Prostate gland (tissue), 2 donors: ENCODE results near the gene SGK1. TPM values are rescaled to one million over a fixed set of nuclear protein-coding genes. Genes with fewer than 3 reads are reported as not detected.
"Not testable (repeated sequence)": the region's sequence is repeated elsewhere in the genome, so short reads cannot be mapped to it uniquely, and the experiment has no call there.

Experiments used
- DNase-seq: peaks from one replicate; pipeline ENCODE4 v3.0.0-alpha.2; 2019; ENCODE audit warnings: low spot score
- H3K27ac ChIP-seq, 2 donors: fragments of 200-600 bp; sonication (generic); 2 replicates each; pipeline ENCODE4 v1.5.1; 2017 to 2019
- H3K27me3 ChIP-seq: fragments of 200-600 bp; sonication (generic); replicated peaks from 2 replicates; pipeline ENCODE4 v1.5.1; 2019; ENCODE audit not compliant: insufficient read depth
- H3K36me3 ChIP-seq, 2 donors: fragments of 200-600 bp; sonication (generic); 1 replicate in 1 of 2; 2 replicates in 1 of 2; pipeline versions ENCODE4 v1.5.1 to v1.8.1; 2017 to 2019
- H3K4me1 ChIP-seq: fragments of 200-600 bp; sonication (generic); replicated peaks from 2 replicates; pipeline ENCODE4 v1.5.1; 2019
- H3K4me3 ChIP-seq, 2 donors: fragments of 200-600 bp; sonication (generic); 2 replicates each; pipeline ENCODE4 v1.5.1; 2017 to 2019
- H3K9me3 ChIP-seq: fragments of 200-600 bp; sonication (generic); 2 replicates; pipeline ENCODE4 v1.5.1; 2017
- POLR2A ChIP-seq: fragments of 450-650 bp; IDR thresholded peaks from one replicate; pipeline ENCODE4 v1.6.1; 2016; ENCODE audit warnings: antibody characterized with exemption, mild to moderate bottlenecking
- POLR2AphosphoS5 ChIP-seq: sonication (generic); formaldehyde crosslinking; IDR thresholded peaks from one replicate; pipeline ENCODE4 v1.6.1; 2017; ENCODE audit warnings: antibody characterized with exemption
- WGBS: methylation state at CpG from one replicate; pipeline ENCODE4 v1.1.5; 2018; 5-methylcytosine and 5-hydroxymethylcytosine counted together
- intact Hi-C: fragments of 100-400 bp; cut with DNase I; formaldehyde crosslinking; loops from one replicate; pipeline ENCODE4 v1.14.2; 2022
- total RNA-seq, 2 donors: library from RNA; depleted of rRNA; stranded (reverse); fragments of >200 nt; gene quantifications; one replicate each; pipeline ENCODE4 v1.1.0, GENCODE V29; 2016
- TF ChIP-seq, protein P1 (sequence below), 4 experiments: fragments of 200-600 bp in 2 of 4; fragments of 450-650 bp in 2 of 4; sonication (generic) in 2 of 4; IDR thresholded peaks; 1 replicate in 3 of 4; 2 replicates in 1 of 4; pipeline ENCODE4 v1.5.1; 2016 to 2019; ENCODE audit warnings: antibody characterized with exemption in 4 of 4, mild to moderate bottlenecking in 2 of 4, moderate library complexity in 2 of 4

The SGK1 gene
- total RNA-seq, 2 donors from 2014 or later = 243 to 260 TPM

DNA sequence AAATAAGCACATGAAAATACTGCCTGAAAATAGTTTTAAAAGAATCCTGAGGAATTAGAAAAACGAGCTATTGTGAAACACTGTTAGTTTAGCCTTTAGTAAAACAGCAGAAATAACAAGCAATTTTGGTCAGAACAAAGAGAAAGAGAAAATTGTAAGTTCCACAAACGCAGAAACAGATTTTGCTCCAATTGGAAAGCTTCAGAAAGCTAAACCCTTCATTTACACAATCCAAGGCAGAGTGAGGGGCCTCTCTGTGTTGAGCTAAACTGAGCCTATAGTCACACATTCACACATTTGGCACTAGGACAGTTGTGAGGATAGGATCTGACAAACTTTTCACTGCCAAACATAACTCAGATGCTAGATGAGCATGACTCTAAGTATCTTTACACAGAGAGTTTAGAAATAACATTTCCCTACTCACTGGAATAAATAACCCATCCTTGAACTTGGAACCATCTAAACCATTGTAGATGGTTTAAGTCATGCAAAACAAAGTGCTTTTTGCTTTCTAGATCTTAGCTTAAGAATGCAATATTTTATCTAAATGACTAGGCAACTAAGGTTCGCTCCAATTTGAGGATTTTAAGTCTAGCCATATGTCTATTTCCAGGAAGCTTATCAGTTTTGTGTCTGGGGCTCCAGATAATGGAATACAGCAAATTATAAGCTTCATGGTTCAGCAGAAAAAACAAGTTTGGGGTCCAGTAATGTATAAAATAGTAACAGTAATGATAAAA lies 122.6 kb downstream of the SGK1 start:
- Histone ChIP-seq H3K4me1 (no peaks in the 10 kb centered on the region), H3K27me3 (no peaks in the 10 kb centered on the region), H3K27ac (no peak overlapping the region), H3K4me3 (no peak overlapping the region), H3K36me3 (no peaks in the 10 kb centered on the region), H3K9me3 (no peaks in the 10 kb centered on the region)
- TF ChIP-seq, protein P1, sequence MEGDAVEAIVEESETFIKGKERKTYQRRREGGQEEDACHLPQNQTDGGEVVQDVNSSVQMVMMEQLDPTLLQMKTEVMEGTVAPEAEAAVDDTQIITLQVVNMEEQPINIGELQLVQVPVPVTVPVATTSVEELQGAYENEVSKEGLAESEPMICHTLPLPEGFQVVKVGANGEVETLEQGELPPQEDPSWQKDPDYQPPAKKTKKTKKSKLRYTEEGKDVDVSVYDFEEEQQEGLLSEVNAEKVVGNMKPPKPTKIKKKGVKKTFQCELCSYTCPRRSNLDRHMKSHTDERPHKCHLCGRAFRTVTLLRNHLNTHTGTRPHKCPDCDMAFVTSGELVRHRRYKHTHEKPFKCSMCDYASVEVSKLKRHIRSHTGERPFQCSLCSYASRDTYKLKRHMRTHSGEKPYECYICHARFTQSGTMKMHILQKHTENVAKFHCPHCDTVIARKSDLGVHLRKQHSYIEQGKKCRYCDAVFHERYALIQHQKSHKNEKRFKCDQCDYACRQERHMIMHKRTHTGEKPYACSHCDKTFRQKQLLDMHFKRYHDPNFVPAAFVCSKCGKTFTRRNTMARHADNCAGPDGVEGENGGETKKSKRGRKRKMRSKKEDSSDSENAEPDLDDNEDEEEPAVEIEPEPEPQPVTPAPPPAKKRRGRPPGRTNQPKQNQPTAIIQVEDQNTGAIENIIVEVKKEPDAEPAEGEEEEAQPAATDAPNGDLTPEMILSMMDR (IDR thresholded peaks at IDR 0.05) = no peak
- no peak for TF ChIP-seq POLR2A
- no peak for TF ChIP-seq POLR2AphosphoS5
- intact Hi-C loops = no loop called here
- WGBS = 62% methylated on average over 3 of the region's 3 CpGs
- no peak for DNase-seq

- TF ChIP-seq, protein P1 (IDR thresholded peaks at IDR 0.05) = no peak
- no peak for TF ChIP-seq POLR2A
- TF ChIP-seq POLR2AphosphoS5 = no peak
- no peaks in the 10 kb centered on the region for H3K27me3 ChIP-seq
- no peaks in the 10 kb centered on the region for H3K36me3 ChIP-seq
- intact Hi-C loops = no loop called here
- no peak overlapping the region for H3K4me3 ChIP-seq
- H3K27ac ChIP-seq = no peak overlapping the region
- H3K4me1 ChIP-seq = no peaks in the 10 kb centered on the region
- no peaks in the 10 kb centered on the region for H3K9me3 ChIP-seq
- WGBS = 98% methylated on average over 6 of the region's 6 CpGs
- DNase-seq = no peak
These were observed 124.1 kb downstream of the SGK1 start for GRCh38 chr6:134193536-134194498.

DNA sequence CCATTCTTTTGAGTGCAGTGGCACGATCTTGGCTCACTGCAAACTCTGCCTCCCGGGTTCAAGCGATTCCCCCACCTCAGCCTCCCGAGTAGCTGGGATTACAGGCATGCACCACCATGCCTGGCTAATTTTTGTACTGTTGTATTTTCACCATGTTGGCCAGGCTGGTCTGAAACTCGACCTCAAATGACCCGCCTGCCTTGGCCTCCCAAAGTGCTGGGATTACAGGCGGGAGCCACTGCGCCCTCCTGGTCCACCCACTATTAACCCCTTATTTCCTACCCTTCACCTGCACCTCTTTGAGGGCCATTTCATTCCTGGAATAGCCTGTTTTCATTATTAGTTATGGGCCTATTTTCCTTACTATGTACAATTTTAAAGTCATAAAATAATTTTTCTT lies 125.3 kb downstream of the SGK1 start:
- 92% methylated on average over 8 of the region's 8 CpGs for WGBS
- intact Hi-C loops, H3K4me1 ChIP-seq, H3K27me3 ChIP-seq, H3K9me3 ChIP-seq, H3K4me3 ChIP-seq, DNase-seq, H3K36me3 ChIP-seq, H3K27ac ChIP-seq: not testable (repeated sequence)

- Histone ChIP-seq H3K27me3 (no peaks in the 10 kb centered on the region), H3K4me1 (no peaks in the 10 kb centered on the region), H3K9me3 (no peaks in the 10 kb centered on the region), H3K27ac (no peak overlapping the region), H3K36me3 (no peaks in the 10 kb centered on the region), H3K4me3 (no peak overlapping the region)
- WGBS = 82% methylated on average over 3 of the region's 3 CpGs
- intact Hi-C loops = no loop called here
- TF ChIP-seq, protein P1 (IDR thresholded peaks at IDR 0.05) = no peak
- TF ChIP-seq POLR2A (no peak), POLR2AphosphoS5 (no peak)
- DNase-seq = no peak
These were observed 127.0 kb downstream of the SGK1 start for GRCh38 chr6:134190883-134191282.

- H3K36me3 ChIP-seq = no peaks in the 10 kb centered on the region
- TF ChIP-seq, protein P1 (IDR thresholded peaks at IDR 0.05) = no peak
- TF ChIP-seq POLR2A = no peak
- TF ChIP-seq POLR2AphosphoS5 = no peak
- H3K27me3 ChIP-seq = no peaks in the 10 kb centered on the region
- no peak overlapping the region for H3K27ac ChIP-seq
- intact Hi-C loops = no loop called here
- H3K4me1 ChIP-seq = no peaks in the 10 kb centered on the region
- no peak for DNase-seq
- 91% methylated on average over 3 of the region's 3 CpGs for whole genome bisulfite sequencing
- no peak overlapping the region for H3K4me3 ChIP-seq
- H3K9me3 ChIP-seq = no peaks in the 10 kb centered on the region
These were observed 130.2 kb downstream of the SGK1 start for GRCh38 chr6:134187751-134188150.
